ENCODE results near the gene BTN1A1. TPM values are rescaled to one million over a fixed set of nuclear protein-coding genes. Genes with fewer than 3 reads are reported as not detected.
"Not testable (repeated sequence)": the region's sequence is repeated elsewhere in the genome, so short reads cannot be mapped to it uniquely, and the experiment has no call there.

Gene BTN1A1
- not detected in 2 replicates for total RNA-seq

GRCh38 chr6:26500102-26500501 is at the start of gene BTN1A1:
BTN1A1 (plus strand) TSS chr6:26500303; CDS start chr6:26501287, 984 bp downstream.
- DNase-seq (ENCODE audit: low read depth) = no peak

GRCh38 chr6:26452631-26453235 is 47.4 kb upstream of the BTN1A1 start:
- no peak for DNase-seq (ENCODE audit: low read depth)

GRCh38 chr6:26454631-26455030 is 45.5 kb upstream of the BTN1A1 start:
- DNase-seq (ENCODE audit: low read depth) = no peak

- no peak for DNase-seq (ENCODE audit: low read depth)
Measured at GRCh38 chr6:26455357-26455970, 44.6 kb upstream of the BTN1A1 start.

- no peak for DNase-seq (ENCODE audit: low read depth)
Measured at GRCh38 chr6:26457264-26457805, 42.8 kb upstream of the BTN1A1 start.

GRCh38 chr6:26457806-26458688 is 42.1 kb upstream of the BTN1A1 start, which contains the start of gene BTN2A1:
BTN2A1 (plus strand) TSS chr6:26457955; CDS start chr6:26458637, 682 bp downstream.
- peak; percentile 95 for DNase-seq (ENCODE audit: low read depth)

GRCh38 chr6:26459023-26459810 is 40.9 kb upstream of the BTN1A1 start:
- DNase-seq (ENCODE audit: low read depth) = peak; percentile 19

- not testable (repeated sequence) for DNase-seq (ENCODE audit: low read depth)
Measured at GRCh38 chr6:26461353-26461752, 38.8 kb upstream of the BTN1A1 start.

- no peak for DNase-seq (ENCODE audit: low read depth)
Measured at GRCh38 chr6:26464014-26464413, 36.1 kb upstream of the BTN1A1 start.

- no peak for DNase-seq (ENCODE audit: low read depth)
Measured at GRCh38 chr6:26464416-26465131, 35.5 kb upstream of the BTN1A1 start.

GRCh38 chr6:26465776-26466175 is 34.3 kb upstream of the BTN1A1 start:
- DNase-seq (ENCODE audit: low read depth) = no peak

- DNase-seq (ENCODE audit: low read depth) = no peak
Measured at GRCh38 chr6:26468829-26469228, 31.3 kb upstream of the BTN1A1 start.

GRCh38 chr6:26470643-26471042 is 29.5 kb upstream of the BTN1A1 start:
- no peak for DNase-seq (ENCODE audit: low read depth)

GRCh38 chr6:26471970-26472369 is 28.1 kb upstream of the BTN1A1 start:
- no peak for DNase-seq (ENCODE audit: low read depth)

GRCh38 chr6:26472549-26473290 is 27.4 kb upstream of the BTN1A1 start:
- no peak for DNase-seq (ENCODE audit: low read depth)

- DNase-seq (ENCODE audit: low read depth) = no peak
Measured at GRCh38 chr6:26473429-26473757, 26.7 kb upstream of the BTN1A1 start.

- DNase-seq (ENCODE audit: low read depth) = peak; percentile 99
Measured at GRCh38 chr6:26473758-26474438, 26.2 kb upstream of the BTN1A1 start.

- DNase-seq (ENCODE audit: low read depth) = no peak
Measured at GRCh38 chr6:26474439-26474881, 25.6 kb upstream of the BTN1A1 start.

Measured in renal cortical epithelial cell (primary cell).